HG03520 (cell line): Measurements from ENCODE around the gene MR1.
A peak's percentile ranks its signal among the peaks of the same experiment; 100 is the strongest.

Experiments
- ATAC-seq: cut with Tn5 transposase; IDR thresholded peaks from one replicate; pipeline ENCODE4 v1.9.1; 2021; ENCODE audit warnings: mild to moderate bottlenecking, moderate library complexity; ENCODE audit not compliant: unreplicated experiment

Gene MR1

DNA sequence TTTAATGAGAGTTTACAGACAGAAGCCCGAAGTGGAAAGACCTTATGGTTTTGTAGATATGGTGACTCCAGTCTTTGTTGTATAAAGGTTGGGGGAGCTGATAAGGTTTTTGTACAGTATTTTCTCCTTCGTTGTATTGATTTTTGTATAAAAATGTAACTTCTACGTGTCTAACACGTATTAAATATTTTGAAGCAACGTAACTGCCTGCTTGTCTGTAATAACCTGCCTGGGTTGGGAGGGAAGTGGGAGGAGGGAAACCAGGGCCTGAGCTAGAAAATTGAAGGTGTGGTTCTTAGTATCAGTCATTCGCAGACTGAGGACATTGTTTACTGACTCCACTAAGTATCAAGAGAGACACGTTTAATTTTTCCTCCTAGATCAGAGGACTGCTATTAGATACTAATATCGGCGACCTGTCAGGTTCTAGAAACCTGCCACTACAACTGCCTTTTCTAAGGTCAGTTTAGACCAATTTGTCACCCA lies 56.9 kb downstream of the MR1 start:
- no peak for ATAC-seq

DNA sequence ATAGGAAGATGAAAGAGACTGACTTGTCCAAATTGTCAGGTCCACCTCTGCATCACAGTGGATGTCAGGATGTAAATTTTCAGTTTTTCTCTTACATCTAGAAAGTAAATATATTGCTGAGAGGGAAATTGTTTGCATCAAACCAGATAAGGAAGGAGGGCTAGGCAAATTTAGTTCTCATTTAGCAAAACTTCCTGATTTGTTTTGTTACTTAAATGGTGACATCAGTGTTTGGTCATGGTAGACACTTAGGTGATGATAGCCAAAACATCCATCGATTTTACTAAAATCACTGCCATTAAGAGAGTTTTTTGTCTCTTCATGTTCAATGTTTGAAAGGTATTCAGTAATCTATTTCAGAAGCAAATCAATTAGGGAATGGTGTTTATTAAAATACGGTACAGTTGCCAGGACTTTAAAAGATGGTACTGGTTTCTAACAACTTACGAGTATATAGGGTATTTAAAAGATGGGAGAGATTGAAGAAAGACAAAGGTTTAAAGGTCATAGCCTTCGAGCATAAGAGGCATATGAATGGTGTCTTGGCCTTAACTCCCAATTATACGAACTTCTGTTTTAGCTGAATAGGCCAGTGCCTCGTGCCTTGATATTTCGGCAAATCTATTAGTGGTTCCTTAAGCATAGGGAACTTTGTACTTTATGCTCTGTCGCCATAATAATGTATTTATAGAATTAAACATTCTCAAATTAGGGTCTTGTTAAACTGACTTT lies 57.7 kb downstream of the MR1 start:
- ATAC-seq = no peak

DNA sequence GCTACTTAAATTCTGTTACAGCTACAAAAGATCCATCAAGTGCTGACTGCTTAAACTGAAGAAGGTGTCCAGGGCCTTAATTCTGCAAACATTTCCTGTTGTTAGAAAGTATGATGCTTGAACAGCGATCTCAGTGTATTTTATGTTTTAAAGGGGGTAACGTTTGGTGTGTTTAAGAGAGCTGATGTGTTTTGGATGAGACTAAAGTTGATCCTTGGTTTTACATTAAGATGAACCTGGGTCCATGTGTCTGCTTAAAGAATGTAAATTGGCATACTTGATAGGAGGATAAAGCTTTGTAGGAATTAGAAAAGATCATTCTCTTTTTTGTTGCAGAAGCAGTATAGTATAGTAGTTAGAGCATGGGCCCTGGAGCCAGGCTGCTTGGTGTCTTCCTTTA lies 58.3 kb downstream of the MR1 start:
- ATAC-seq = no peak

DNA sequence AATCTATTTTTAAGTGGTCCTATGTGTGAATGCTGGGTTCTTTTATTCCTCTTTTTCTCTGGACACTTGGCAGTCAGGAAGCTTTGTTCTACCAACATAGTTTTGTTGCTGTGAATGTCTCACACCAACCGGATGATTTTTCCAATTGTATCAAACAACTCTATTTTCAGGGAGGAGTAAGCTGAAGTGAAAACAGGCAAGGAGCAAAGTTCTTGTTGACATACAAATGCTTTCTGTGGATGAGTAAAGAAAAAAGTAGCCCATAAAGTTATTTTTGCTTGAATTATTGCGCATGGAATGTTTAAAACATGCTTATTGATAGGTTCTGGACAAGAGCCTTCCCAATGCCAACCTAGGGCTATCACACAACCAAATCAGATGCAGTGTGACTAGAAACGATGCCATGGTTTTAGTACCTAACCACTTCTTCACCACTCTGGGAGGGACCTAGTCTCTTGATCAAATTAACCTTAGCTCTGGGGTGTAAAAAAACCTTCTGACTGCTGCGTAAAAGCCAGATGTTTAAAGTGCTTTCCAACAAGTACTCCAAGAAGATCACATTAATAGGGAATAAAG lies 59.2 kb downstream of the MR1 start:
- no peak for ATAC-seq

DNA sequence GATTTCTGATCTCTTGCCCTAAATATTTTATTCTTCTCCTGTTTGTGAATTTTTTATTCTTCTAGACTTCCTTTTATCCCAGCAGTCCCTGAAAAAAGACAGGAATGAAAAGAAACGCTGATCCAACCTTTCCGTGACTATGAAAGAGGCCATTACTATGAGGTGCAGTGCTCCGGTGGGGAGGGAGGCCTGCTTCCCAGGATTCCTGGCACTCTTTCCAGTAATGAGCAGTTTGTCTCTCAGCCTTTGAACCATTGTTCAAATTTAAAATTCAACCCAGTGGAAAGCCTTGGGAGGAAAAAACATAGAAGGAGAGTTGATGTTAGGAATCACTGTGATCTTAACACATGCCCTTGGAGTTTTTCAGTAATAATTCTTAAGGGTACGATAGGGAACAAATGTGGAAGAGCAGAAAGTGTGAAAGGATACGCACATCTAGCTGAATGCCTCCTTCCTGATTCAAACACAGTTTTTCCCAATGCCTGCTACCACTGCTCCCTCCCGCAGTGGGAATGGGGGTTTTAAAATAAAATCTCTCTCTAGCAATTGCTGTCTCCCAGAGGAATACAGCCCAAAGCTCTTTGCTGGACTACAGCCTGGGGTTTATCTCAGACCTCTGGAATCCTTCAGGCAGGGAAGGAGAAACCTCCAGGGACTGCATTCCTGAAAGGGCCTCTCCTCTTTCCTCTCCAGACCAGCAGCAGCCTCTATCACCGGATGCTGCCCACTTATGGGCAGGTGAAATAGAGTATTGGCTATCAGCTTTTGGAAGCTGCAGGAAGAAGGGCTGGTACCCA lies 60.8 kb downstream of the MR1 start:
- no peak for ATAC-seq

DNA sequence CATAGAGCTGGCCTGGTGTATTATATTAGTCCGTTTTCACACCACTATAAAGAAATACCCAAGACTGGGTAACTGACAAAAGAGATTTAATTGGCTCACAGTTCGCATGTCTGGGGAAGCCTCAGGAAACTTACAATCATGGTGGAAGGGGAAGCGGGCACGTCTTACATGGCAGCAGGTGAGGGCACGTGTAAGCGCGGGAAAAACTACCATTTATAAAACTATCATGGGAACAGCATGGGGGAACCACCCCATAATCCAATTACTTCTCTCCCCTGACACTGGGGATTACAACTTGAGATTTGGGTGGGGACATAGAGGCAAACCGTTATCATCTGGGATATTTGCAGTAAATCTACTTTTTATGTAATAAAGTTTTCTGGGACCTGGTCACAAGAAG lies 61.5 kb downstream of the MR1 start:
- ATAC-seq = no peak

DNA sequence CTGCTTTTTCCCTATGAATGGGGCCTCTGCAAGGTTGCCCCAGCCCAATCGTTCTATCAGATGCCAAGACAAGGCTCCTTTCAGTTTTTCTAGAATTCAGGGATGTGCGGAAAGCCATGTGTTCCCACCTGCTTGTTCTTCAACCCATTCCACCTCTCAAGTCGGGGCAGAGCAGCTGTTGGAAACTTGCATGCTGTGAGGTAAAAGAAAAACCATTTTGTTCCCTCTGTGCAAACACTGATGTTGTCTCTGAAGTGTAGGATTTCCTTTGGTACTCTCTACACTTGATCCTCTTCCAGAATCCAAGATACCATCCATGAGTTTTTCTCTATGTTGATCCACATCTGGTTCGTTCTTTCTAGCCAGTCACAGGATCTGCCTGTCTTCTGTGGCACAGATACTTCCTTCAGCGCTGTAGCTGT lies 62.0 kb downstream of the MR1 start:
- ATAC-seq = no peak

DNA sequence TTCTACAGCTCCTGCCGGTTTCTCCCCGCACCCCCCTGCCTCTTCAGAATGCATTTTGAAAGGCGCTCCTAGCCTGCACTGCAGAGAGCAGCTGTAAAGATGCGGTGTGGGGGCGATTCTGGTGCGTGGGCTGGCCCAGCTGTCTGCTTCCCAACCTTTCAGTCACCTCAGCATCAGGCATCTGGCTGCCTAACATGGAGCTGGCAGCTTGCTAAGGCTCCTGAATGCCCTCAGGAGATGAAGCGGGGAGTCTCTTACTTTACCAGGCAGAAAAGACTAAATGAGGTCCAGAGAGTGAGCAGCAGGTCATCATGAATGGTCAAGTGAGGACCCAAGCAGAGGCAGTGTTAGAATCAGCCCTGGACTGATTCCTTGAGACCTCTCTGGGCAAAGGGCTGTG lies 63.5 kb downstream of the MR1 start:
- no peak for ATAC-seq

DNA sequence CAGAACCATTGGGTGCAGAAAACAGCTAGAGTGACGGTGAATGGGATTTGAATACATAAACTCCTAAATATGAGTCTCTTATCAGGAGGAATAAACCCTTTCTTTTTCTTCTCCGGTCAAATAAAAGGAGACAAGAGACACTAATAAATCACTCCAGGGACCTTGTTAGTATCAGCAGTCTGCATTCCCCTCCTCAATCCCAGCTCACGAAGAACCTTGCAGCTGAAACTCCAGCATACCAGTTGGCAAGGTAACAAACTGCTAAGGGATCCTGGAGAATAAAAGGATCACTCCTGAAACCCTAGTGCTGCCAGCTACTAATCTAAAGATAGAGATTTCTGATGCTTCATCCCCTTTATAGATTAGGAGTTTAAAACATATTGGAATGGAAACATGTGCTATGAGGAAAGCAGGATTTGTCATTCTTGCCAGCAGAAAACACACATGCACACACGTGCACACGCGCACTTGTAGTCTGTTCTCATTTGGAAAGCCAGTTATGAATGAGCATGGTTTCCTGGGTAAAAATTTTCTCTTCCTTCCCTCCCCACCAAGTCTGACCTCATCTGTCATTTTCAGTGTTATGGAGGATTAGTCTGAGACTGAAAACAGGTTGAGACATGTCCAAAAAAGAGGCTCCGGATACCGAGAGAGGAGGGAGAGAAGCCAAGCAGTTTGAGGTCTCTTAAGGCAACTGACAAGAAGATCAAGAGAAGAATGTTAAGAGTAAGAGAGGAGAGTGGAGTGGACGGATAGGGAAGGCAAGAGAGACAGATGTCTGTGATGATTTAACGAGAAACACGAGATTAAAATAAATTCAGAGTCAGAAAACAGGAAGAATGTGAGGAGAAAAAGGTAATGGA lies 65.6 kb downstream of the MR1 start:
- peak; percentile 62 for ATAC-seq

DNA sequence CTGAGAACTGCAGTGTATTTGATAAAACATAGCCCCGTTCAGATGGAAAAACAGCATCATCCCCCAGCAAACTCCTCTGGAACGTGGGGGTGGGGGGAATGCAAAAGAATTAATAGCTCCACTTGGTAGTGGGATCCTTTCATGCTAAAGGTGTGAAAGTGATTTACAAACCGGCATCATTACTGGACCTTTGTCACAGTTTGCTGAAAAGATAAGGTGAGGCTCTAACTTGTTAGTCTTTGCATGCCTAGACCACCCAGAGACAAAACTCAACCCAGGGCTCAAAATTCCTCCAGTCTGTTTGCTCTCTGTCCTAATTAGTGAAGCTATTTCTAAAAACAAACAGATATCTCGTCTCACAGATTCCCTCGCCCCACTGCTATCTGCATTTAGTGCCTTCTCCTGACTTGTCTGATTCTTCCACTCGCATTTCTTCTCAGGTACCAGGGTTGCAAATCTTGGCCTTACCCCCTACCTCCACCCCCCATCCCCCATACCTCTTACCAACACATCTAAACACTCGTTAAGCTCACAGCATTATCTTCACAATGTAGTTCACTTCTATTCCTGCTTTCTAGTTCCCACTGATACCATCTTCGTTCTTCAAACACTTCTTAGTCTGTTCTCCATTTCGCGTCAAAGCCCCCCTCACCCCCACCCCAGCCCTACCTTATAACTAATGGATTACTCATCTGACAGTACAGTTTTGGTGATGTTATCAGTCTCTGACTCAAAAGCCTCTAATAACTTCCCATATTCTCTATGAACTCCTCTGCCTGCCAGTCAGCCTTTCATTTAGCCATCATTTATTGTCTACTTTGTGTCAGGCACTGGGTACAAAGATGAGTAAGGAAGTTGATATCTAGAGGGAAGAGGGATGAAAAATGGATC lies 66.5 kb downstream of the MR1 start:
- ATAC-seq = no peak

DNA sequence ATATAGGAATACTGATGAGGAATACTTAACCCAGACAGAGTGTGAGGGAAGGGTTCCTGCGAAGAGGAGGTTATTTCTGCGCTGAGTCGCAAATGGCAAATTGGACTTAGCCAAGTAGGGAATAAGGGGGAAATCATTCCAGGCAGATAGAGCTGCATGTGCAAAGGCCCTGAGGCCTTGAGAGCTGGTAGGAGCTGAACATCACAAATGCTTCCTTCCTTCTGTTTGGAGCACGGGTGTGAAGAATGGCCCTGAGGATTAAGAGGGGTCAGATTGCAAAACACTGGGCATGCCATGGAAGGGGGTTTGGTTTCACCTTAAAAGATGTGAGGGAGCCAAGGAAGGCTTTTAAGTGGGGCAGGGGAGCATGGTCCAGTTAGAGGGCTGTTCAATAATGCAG lies 67.2 kb downstream of the MR1 start:
- ATAC-seq = no peak

DNA sequence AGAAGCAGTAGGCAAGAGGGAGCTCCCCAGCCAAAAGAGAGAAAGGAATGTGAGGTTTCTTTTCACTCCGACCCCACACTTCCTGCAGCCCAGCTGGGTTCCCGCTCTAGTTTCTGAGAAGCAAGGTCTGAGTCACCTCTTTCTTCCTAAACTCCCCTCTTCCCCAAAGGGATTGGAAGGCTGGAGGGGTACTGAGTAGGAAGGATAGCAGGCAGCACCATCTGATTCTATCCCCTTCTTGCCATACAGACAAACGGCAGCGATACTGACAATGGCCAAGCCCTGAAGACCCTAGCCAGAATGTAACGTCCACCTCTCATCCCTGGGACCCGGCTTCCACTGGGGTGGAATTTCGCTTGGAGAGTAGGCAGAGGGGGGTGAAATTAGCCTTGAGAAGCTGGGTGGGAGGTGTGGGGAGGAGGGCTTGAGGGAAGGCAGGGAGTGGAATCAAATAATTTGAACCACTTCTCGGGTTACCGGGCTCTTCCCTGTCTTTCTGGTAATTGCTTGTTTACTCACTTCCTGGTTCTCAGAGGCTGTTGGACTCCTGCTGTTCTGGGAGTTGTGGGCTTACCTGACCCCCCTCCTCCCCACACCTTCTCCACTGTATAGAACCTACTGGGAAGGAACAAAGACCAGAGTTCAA lies 67.9 kb downstream of the MR1 start:
- ATAC-seq = no peak

DNA sequence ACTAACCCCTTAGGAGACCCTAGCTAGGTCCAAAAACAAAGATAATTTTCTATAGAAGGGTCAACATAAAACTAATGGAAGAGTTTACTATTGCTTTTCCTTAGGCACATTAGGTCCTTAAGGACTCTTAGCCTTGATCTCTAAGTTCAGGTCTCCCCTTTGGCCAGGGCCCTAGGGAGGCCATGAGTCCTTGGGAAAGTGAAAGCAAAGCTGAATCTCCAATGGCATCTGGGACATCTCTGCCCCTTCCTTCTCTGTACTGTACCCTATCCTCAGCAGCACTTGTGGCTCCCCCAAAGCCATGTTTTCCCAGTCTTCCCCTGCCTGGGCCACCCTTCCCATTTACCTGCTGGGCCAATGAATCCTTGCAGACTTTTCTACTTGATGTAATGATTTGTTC lies 69.1 kb downstream of the MR1 start:
- no peak for ATAC-seq

DNA sequence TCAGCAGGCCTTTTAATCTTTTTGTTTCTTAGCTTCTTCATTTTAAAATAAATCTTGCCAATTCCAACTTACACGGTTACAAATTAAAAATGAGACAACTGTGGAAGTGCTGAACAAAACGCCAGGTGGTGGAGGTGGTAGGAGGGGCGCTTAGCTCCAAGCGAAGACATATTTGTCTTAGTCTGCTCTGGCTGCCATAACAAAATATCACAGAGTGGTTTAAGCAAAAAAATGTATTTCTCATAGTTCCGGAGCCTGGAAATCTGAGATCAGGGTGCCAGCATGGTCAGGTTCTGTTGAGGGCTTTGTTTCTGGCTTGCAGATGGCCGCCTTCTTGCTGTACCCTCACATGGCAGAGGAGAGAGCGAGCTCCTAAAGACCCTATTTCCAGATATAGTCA lies 69.6 kb downstream of the MR1 start:
- no peak for ATAC-seq

DNA sequence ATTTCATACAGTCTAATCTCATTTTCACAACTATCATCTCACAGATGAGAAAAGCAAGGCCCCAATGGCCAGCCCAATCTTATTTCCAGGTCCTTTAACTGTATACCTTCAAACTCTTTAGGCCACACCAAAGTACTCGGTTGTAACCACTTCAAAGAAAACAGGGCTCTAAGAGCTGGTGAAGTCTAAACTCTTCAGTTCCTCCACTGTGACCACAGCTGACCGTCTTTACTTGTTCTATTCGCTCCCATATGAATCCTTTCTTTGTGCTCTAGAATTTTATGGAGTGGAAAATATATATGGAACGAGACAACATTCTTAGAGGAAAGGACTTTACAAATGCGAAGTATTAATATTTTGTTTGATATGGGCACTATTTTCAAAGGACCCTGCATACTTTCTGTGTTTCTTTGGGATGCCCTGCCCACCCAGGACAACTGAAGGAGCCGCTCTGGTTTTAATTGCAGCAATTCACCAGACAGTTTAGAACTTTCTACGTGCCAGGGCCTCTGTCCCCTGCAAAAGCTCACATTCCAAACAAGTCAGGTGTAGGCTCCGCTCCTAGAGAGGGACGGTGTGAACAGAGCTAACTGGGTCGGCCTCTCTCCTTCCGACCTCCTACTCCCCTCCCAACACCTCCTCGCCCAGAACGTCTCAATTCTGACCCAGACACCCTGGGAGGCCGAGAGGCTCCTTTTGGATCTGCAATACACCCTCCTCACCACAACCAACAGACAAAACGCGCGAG lies 70.4 kb downstream of the MR1 start:
- peak; percentile 29 for ATAC-seq

DNA sequence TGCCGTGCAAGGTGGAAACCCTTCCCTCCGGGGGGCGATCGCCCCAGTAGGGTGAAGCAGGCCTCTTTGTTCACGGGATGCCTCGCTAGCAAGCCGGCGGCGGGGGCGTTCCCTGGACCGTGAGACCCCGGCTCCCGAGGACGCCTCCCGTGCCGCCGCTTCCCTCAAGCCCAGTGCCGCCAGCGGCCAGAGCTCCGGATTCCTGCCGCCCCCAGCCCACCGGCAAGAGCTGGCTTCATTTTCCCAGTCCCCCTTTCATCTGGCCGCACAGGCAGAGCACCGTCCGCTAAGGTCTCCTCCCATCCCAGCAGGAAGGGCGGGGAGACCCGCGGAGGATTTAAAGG lies 71.0 kb downstream of the MR1 start:
- ATAC-seq = no peak

DNA sequence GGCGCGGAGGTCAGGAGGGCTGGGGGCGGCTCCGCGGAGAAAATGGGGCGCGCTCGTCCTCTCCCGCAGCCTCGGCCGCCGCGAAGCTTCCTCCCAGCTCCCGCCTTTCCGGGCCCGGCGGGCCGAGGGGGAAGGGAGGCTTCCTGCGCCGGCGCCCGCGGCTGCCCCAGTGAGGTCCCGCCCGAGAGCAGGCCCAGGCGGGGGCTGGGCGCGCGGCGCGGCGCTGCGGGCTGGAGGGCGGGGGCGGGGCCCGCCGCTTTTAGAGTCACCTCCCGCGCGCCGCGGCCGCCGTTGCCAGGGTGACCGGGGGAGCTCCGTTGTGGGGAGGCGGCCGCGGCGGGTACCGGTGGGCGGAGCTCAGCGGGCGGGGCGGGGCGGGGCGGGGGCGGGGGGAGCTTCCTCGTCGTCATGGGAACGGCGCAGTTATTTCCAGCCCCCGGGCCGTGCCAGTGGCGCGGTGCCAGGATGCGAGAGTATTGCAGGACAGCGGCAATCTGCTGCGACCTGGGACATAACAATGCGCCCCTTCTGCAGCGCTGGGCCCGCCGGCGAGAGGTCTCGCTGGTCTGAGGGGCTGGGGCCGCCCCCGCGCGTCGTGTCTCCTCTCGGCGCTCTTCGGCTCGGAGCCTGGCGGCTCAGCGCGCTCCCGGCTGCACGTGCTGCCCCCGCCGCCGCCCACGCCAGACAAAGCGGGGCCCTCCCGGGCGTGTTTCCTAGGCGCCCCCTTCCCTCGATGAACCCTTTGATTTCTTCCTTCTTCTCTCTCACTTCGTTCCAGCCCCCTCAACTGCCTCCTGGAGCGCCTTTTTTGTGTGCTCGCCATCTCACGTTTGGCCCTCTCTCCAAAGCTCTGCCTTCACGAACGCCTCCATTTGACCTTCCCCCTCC lies 71.6 kb downstream of the MR1 start:
- ATAC-seq = peak; percentile 79

DNA sequence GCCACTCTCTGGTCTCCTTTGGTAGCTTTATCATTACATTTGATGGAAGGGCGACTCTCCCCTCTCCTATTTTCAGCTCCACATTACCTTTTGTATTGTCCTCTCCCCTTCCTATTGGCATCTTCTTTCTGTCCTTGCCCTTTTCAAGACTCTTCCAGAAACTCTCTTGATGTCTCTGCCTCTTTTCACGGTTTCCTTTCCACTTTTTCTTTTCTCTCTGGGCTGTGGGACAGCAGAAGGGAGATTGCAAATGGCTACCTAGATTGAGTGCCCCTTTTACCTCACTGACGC lies 72.2 kb downstream of the MR1 start:
- ATAC-seq = no peak
